ENCODE data around the gene RINT1.

RINT1 gene

GRCh38 chr7:105584165-105584564 is 52.2 kb downstream of the RINT1 start:
- TF ChIP-seq TEAD4 (IDR thresholded peaks at IDR 0.05) (no peak), TAF1 (IDR thresholded peaks at IDR 0.05; ENCODE audit: low read depth) (no peak), NFIC (IDR thresholded peaks at IDR 0.05) (no peak), TCF12 (IDR thresholded peaks at IDR 0.05; ENCODE audit: low read depth) (no peak), CREB1 (IDR thresholded peaks at IDR 0.05; ENCODE audit: low read depth) (no peak), ZBTB7A (IDR thresholded peaks at IDR 0.05; ENCODE audit: low read depth) (no peak), EGR1 (IDR thresholded peaks at IDR 0.05) (no peak), MAX (IDR thresholded peaks at IDR 0.05) (no peak), YY1 (IDR thresholded peaks at IDR 0.05; ENCODE audit: low read depth) (no peak), FOXM1 (IDR thresholded peaks at IDR 0.05; ENCODE audit: borderline replicate concordance, low read depth) (no peak), RAD21 (IDR thresholded peaks at IDR 0.05; ENCODE audit: low read depth) (no peak), CEBPB (IDR thresholded peaks at IDR 0.05) (no peak), EP300 (IDR thresholded peaks at IDR 0.05; ENCODE audit: borderline replicate concordance) (no peak)
- TF ChIP-seq, protein P1, sequence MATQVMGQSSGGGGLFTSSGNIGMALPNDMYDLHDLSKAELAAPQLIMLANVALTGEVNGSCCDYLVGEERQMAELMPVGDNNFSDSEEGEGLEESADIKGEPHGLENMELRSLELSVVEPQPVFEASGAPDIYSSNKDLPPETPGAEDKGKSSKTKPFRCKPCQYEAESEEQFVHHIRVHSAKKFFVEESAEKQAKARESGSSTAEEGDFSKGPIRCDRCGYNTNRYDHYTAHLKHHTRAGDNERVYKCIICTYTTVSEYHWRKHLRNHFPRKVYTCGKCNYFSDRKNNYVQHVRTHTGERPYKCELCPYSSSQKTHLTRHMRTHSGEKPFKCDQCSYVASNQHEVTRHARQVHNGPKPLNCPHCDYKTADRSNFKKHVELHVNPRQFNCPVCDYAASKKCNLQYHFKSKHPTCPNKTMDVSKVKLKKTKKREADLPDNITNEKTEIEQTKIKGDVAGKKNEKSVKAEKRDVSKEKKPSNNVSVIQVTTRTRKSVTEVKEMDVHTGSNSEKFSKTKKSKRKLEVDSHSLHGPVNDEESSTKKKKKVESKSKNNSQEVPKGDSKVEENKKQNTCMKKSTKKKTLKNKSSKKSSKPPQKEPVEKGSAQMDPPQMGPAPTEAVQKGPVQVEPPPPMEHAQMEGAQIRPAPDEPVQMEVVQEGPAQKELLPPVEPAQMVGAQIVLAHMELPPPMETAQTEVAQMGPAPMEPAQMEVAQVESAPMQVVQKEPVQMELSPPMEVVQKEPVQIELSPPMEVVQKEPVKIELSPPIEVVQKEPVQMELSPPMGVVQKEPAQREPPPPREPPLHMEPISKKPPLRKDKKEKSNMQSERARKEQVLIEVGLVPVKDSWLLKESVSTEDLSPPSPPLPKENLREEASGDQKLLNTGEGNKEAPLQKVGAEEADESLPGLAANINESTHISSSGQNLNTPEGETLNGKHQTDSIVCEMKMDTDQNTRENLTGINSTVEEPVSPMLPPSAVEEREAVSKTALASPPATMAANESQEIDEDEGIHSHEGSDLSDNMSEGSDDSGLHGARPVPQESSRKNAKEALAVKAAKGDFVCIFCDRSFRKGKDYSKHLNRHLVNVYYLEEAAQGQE (IDR thresholded peaks at IDR 0.05; ENCODE audit: low read depth) = no peak
- TF ChIP-seq, protein P2, sequence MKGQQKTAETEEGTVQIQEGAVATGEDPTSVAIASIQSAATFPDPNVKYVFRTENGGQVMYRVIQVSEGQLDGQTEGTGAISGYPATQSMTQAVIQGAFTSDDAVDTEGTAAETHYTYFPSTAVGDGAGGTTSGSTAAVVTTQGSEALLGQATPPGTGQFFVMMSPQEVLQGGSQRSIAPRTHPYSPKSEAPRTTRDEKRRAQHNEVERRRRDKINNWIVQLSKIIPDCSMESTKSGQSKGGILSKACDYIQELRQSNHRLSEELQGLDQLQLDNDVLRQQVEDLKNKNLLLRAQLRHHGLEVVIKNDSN (IDR thresholded peaks at IDR 0.05) = no peak

DNA sequence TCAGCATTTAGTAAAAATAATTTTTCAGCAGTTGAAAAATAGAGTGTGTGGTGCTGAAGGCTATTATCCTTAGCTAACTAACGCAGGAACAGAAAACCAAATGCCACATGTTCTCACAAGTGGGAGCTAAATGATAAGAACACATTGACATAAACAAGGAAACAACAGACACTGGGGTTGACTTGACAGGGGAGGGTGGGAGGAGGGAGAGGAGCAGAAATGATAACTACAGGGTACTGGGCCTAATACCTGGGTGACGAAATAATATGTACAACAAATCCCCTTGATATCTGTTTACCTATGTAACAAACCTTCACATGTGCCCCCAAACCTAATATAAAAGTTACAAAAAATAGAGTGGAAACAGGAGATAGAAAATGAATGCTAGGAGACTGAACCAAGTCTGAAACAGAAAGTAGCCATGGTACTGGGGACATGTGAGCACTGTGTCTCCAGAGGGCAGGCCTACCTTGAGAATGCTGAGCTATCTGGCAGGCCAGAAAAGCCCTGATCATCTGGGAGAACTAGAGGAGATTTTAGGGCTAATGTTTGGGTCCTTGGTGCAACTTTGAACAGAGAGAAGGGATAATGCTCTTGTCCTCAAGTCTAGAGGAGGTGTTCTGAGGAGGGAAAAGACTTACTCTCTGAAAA is 54.0 kb downstream of the RINT1 start:
- TF ChIP-seq NFIC (IDR thresholded peaks at IDR 0.05) = no peak
- TF ChIP-seq EP300 (IDR thresholded peaks at IDR 0.05; ENCODE audit: borderline replicate concordance) = no peak
- no peak for TF ChIP-seq ZBTB7A (IDR thresholded peaks at IDR 0.05; ENCODE audit: low read depth)
- TF ChIP-seq, protein P1 (IDR thresholded peaks at IDR 0.05; ENCODE audit: low read depth) = no peak
- TF ChIP-seq TCF12 (IDR thresholded peaks at IDR 0.05; ENCODE audit: low read depth) = no peak
- TF ChIP-seq RAD21 (IDR thresholded peaks at IDR 0.05; ENCODE audit: low read depth) = no peak
- TF ChIP-seq MAX (IDR thresholded peaks at IDR 0.05) = no peak
- TF ChIP-seq, protein P2 (IDR thresholded peaks at IDR 0.05) = no peak
- no peak for TF ChIP-seq TEAD4 (IDR thresholded peaks at IDR 0.05)
- no peak for TF ChIP-seq EGR1 (IDR thresholded peaks at IDR 0.05)
- no peak for TF ChIP-seq CEBPB (IDR thresholded peaks at IDR 0.05)
- TF ChIP-seq FOXM1 (IDR thresholded peaks at IDR 0.05; ENCODE audit: borderline replicate concordance, low read depth) = no peak
- TF ChIP-seq YY1 (IDR thresholded peaks at IDR 0.05; ENCODE audit: low read depth) = no peak
- no peak for TF ChIP-seq TAF1 (IDR thresholded peaks at IDR 0.05; ENCODE audit: low read depth)
- no peak for TF ChIP-seq CREB1 (IDR thresholded peaks at IDR 0.05; ENCODE audit: low read depth)

- TF ChIP-seq MAX (IDR thresholded peaks at IDR 0.05) = no peak
- TF ChIP-seq EP300 (IDR thresholded peaks at IDR 0.05; ENCODE audit: borderline replicate concordance) = no peak
- no peak for TF ChIP-seq ZBTB7A (IDR thresholded peaks at IDR 0.05; ENCODE audit: low read depth)
- no peak for TF ChIP-seq TEAD4 (IDR thresholded peaks at IDR 0.05)
- TF ChIP-seq TAF1 (IDR thresholded peaks at IDR 0.05; ENCODE audit: low read depth) = no peak
- no peak for TF ChIP-seq CEBPB (IDR thresholded peaks at IDR 0.05)
- TF ChIP-seq, protein P1 (IDR thresholded peaks at IDR 0.05; ENCODE audit: low read depth) = no peak
- no peak for TF ChIP-seq FOXM1 (IDR thresholded peaks at IDR 0.05; ENCODE audit: borderline replicate concordance, low read depth)
Observed at GRCh38 chr7:105587909-105588635, 56.1 kb downstream of the RINT1 start.

All from Ishikawa (cell line).